Fibroblast of pulmonary artery (primary cell): ENCODE measurements around the gene NHSL1.

ENCODE experiments used
- DNase-seq: peaks from one replicate; pipeline ENCODE4 v3.0.0-alpha.2; 2010; ENCODE audit warnings: low read depth
- H3K4me3 ChIP-seq: replicated peaks from 2 replicates; pipeline ENCODE4 v1.5.1; 2011; ENCODE audit warnings: low read depth, mild to moderate bottlenecking, control low read depth, low read length, moderate library complexity
- CTCF ChIP-seq: IDR thresholded peaks from 2 replicates; pipeline ENCODE4 v1.5.1; 2011; ENCODE audit warnings: mild to moderate bottlenecking, control low read depth, low read length, inconsistent platforms; ENCODE audit errors: missing control alignments

The NHSL1 gene

GRCh38 chr6:138489846-138490245 is 9.4 kb downstream of the NHSL1 start:
- no peak for TF ChIP-seq CTCF
- no peak for DNase-seq

GRCh38 chr6:138487102-138487604 is 12.1 kb downstream of the NHSL1 start:
- no peak overlapping the region for H3K4me3 ChIP-seq
- TF ChIP-seq CTCF, result no peak
- peak; percentile 63 for DNase-seq

More at GRCh38 chr6:138489846-138490245, 9.4 kb downstream of the NHSL1 start:
- H3K4me3 ChIP-seq, result no peak overlapping the region

GRCh38 chr6:138486249-138487101 is 12.8 kb downstream of the NHSL1 start:
- TF ChIP-seq CTCF, result no peak
- DNase-seq, result no peak
- H3K4me3 ChIP-seq, result no peak overlapping the region

- DNase-seq, result no peak
- no peak for TF ChIP-seq CTCF
- H3K4me3 ChIP-seq, result no peak overlapping the region
Measured at GRCh38 chr6:138485586-138486248, 13.6 kb downstream of the NHSL1 start.

GRCh38 chr6:138485005-138485545 is 14.2 kb downstream of the NHSL1 start:
- peak overlapping the region; percentile 27 for H3K4me3 ChIP-seq
- DNase-seq, result peak; percentile 25
- no peak for TF ChIP-seq CTCF

- no peak for TF ChIP-seq CTCF
- no peak overlapping the region for H3K4me3 ChIP-seq
- DNase-seq, result no peak
Measured at GRCh38 chr6:138484018-138484731, 15.1 kb downstream of the NHSL1 start.
